Measurements from ENCODE around the gene MRS2.

GRCh38 chr6:24381476-24382219 is 21.1 kb upstream of the MRS2 start:
- TF ChIP-seq POLR2A (IDR thresholded peaks at IDR 0.05; ENCODE audit: low read length) (no peak), GATA1 (IDR thresholded peaks at IDR 0.05; ENCODE audit: low read depth, low read length) (no peak)

All from erythroblast (primary cell).